Kidney capillary endothelial cell (primary cell): Measurements from ENCODE around the gene BMPR1B.

Experiments used
- DNase-seq: peaks from one replicate; pipeline ENCODE4 v3.0.0-alpha.2; 2018; ENCODE audit warnings: low spot score

BMPR1B gene

DNA sequence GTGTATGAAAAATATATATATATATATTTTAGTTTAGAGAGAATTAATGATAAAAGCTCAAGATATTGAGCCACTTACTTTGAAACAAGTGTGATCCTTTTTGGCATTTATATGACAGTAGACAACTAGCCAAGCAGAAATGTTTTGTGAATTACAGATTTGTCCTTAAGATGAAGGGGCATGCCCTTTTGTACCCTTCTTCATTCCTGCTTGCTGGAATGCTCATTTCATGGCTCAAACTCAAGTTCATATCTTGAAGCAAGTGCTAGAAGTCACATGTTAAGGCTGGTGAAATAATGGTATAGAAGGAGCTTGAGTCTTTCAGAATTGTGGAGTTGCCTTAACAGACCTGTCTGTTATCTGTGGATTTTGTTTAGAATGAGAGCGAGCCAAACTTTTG lies 203.0 kb downstream of the BMPR1B start:
- no peak for DNase-seq

GRCh38 chr4:94961420-94961819 lies 203.7 kb downstream of the BMPR1B start:
- DNase-seq, result no peak

DNA sequence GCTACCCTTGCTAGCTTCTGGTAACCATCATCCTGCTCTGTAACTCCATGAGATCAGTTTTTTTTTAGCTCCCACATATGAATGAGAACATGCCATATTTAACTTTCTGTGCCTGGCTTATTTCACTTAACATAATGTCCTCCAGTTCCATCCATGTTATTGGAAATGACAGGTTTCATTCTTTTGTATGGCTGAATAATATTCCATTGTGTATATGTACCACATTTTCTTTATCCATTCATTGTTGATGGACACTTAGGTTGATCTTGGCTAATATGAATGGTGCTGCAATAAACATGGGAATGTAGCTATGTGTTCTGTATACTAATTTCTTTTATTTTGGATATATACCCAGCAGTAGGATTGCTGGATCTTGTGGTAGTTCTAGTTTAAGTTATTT lies 204.7 kb downstream of the BMPR1B start:
- DNase-seq, result no peak

DNA sequence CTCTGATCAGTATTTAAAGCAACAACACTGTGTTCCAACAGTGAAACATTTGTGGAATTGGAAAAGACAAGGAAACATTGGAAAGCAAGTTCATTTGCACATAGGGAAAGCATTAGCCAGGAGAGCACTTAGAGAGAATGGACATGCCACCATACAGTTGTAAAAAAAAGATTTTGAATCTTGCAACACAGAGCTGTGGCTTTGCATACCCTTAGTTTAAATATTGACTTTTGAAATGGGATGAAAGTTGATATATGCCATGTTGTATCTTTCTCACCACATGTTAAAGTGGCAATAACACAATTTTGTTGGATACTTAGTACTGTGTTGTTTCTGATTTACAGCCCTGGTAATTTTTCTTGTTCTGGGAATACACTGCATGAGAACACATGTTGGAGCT lies 208.1 kb downstream of the BMPR1B start:
- DNase-seq, result no peak

DNA sequence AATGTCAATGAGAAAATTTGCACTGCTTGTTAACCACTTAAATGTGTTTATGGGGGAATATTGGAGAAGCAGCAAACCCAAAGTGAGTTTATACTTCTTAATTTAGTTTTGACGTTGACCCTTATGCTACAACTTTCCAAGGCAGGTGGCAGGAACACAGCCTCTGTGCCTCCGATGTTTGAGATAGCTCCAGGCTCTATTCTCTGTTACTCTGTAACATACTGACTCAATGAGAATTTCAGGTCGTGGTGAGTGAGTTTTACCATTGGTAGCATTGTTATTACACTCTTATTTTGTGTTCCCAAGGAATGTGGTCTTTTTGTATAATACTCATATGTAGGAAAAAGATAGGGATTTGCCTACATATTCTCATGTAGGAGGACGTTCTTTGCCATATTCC lies 210.7 kb downstream of the BMPR1B start:
- DNase-seq, result no peak

- DNase-seq, result no peak
These were observed 212.9 kb downstream of the BMPR1B start for GRCh38 chr4:94970650-94971049.

DNA sequence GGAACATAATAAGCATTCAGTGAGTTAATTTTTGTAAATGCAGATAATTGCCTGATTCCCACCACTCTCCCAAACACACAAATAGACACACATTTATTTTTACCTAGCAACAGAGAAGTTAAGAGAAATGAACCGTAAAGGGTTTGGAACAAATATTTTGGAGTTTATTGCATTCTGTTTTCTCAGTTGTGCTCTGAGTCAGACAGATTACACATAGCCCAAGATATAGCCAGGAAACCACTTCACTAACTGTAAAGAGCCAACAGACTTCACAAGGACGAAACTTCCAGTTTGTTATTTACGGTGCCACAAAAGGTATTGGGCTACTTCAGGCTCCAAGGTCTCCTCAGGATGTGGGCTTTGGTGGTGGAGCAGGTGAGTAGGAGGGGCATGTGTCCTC lies 217.0 kb downstream of the BMPR1B start:
- DNase-seq, result no peak

- DNase-seq, result peak; percentile 26
These were observed 218.7 kb downstream of the BMPR1B start for GRCh38 chr4:94976371-94977011.

- DNase-seq, result no peak
These were observed 221.1 kb downstream of the BMPR1B start for GRCh38 chr4:94978904-94979303.

DNA sequence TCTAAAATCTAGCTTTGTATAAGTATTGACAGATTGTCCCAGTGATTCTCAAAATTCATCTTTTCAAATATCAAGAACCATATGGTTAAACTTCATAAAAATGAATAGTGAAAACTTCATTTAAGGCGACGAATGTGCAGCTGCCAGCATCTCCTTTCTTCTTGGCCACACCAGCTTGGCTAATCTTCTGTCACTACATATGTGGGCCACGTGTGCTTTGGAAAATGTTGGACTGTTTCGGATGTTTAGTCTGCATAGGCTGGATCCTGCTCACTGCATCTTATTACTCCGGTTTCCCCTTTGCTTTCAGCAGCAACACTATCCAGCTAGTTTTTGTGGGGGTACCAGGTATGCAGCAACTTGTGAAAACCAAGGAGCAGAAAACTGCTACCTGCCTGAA lies 221.9 kb downstream of the BMPR1B start:
- no peak for DNase-seq

GRCh38 chr4:94995684-94996394 lies 238.1 kb downstream of the BMPR1B start:
- DNase-seq, result no peak

GRCh38 chr4:95000076-95000648 lies 242.4 kb downstream of the BMPR1B start:
- no peak for DNase-seq

GRCh38 chr4:95004912-95005311 lies 247.2 kb downstream of the BMPR1B start:
- no peak for DNase-seq

- DNase-seq, result no peak
These were observed 250.2 kb downstream of the BMPR1B start for GRCh38 chr4:95007998-95008397.

DNA sequence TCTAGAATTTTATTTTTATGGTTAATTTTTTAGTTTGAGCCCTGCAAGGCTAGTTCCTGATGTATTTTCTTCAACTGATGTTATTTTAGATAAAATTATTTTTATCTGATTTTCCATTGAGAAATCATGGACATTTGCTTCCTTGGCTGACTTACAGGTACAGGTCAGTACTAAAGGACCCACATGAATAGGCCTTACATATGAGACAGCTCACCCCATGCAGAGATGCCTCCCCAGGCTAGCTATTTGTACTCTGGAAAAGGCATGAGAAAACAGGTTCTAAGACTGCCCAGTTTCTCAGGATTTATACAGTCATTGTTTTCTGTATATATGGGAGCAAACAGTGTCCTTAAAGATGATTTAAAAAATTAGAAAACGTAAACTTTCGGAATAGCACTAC lies 255.5 kb downstream of the BMPR1B start:
- DNase-seq, result no peak

DNA sequence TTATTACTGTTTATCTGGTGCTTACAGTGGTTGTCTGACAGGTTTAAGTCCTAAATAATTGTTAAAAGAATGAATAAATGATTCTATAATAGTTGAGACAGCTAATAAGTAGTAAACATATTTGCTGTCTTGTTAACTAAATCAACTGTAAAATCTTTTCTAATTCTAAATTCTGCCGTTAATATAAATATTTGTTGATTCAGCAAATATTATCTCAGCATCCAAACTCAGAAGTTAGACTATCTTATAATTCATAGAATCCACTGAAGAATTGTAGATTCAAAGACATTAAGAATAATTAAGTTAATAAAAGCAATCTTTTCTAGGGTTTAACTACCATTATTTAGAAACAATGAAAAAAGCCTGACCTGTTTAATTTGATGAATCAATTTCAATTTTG lies 256.3 kb downstream of the BMPR1B start:
- no peak for DNase-seq

DNA sequence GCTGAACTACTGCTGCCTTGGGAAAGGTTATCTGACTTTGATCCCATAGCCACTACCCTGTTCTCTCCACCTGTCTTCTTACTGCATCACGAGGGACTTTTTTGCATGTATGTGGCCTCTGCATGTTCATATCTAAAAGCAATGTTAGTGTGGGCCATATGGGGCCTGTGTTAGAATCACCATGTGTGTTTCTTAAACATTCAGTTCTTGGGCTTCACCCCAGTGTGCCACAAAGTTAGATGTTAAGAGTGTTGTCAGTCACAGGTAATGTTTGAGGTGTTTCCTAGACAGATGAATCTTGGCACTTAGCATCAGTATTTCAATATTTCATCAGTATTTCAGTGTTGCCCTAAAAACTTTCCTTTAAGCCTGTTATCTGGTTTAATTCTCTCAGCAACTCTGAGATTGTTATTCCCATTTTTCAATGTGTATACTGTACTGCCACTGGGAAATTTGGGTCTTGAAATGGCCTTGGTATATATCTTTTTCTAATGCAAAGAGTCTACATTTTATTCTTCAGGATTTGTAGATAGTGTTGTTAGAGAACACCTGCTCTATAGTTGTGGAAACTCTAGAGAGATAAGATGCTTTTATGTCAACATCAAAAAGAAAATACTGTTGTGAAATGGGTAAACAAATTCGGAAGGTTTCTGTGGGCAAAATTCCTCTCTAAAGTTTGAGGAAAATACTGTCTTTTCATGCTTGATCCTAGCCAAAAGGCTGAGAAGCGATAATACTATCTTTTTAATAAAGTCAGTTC lies 259.7 kb downstream of the BMPR1B start:
- no peak for DNase-seq

DNA sequence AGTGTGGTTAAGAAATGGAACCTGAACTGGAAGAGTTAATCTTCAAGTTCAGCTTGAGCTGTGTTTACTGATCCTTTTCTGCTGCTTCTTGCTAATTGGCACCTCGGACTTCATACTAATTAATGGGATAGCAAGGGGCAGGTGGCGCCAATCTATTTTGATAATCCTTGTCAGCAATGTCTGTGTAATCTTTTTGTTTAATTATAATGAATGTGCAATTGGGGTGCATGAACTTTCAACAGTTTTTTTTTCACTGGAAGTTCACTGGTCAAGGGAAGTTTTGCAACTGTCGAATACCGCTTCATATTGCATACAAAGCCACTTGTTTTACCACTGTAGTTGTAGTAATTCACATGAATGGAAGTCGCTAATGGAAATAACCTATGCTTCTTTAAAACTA lies 261.0 kb downstream of the BMPR1B start:
- DNase-seq, result no peak

GRCh38 chr4:95020521-95020920 lies 262.8 kb downstream of the BMPR1B start:
- DNase-seq, result no peak

DNA sequence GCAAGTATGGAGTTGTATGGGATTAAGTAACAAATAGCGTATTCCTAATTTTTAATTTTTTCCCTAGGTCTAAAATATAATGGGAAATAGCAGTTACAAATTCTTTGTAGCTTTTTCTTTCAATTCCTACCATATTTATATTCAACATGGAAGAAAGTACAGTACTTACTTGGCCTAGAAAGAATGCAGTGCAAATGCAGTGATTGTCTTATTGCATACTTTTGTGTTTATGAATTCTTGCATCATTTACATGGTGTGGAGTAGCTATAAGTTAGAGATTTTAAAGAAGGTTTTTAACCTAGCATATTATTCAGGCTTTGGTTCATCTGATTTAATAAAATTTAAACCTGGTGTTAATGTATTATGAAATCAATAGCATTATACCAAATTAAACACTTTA lies 263.3 kb downstream of the BMPR1B start:
- no peak for DNase-seq

GRCh38 chr4:95023110-95023509 lies 265.4 kb downstream of the BMPR1B start:
- DNase-seq, result no peak

- DNase-seq, result no peak
These were observed 270.3 kb downstream of the BMPR1B start for GRCh38 chr4:95027905-95028618.
